Measurements from ENCODE around the gene FARSB.

DNA sequence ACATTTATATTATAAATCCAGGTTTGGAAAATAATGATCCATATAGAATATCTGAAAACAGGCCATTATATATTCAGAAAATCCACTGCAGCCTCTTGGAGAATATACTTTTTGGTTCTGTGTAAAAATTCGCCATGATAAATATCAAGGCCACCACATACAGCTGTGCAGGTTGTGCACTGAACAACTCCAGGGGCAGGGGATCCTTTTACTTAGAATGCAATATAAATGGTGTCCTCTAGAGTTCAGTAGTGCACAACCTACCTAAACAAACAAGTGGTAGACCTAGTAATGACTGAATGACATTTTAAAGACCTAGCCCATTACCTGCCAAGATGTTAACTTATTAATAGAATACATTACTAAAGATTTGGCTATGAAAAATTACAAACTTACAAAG, 37.9 kb upstream of the FARSB start:
- no peak for TF ChIP-seq GATA3 (IDR thresholded peaks at IDR 0.05; ENCODE audit: low read depth, low read length)
- TF ChIP-seq GATA2 (IDR thresholded peaks at IDR 0.05; ENCODE audit: low read depth, low read length), result no peak
